ENCODE results near the gene D2HGDH.
A peak's percentile ranks its signal among the peaks of the same experiment; 100 is the strongest.

Gene D2HGDH

GRCh38 chr2:241734467-241735208 lies at the start of gene D2HGDH:
Gene D2HGDH, plus strand, starts transcription at chr2:241734630. Its CDS starts 595 bp downstream, at chr2:241735225.
- peak; percentile 52 for DNase-seq

- DNase-seq: no peak
Observed at GRCh38 chr2:241686324-241686649, 48.1 kb upstream of the D2HGDH start.

- peak; percentile 87 for DNase-seq
Observed at GRCh38 chr2:241686650-241687425, 47.6 kb upstream of the D2HGDH start, which contains the start of gene DTYMK. Gene DTYMK, minus strand, starts transcription at chr2:241686815. Its CDS starts 32 bp downstream, at chr2:241686783.

- DNase-seq: no peak
Observed at GRCh38 chr2:241689306-241689705, 45.1 kb upstream of the D2HGDH start.

DNA sequence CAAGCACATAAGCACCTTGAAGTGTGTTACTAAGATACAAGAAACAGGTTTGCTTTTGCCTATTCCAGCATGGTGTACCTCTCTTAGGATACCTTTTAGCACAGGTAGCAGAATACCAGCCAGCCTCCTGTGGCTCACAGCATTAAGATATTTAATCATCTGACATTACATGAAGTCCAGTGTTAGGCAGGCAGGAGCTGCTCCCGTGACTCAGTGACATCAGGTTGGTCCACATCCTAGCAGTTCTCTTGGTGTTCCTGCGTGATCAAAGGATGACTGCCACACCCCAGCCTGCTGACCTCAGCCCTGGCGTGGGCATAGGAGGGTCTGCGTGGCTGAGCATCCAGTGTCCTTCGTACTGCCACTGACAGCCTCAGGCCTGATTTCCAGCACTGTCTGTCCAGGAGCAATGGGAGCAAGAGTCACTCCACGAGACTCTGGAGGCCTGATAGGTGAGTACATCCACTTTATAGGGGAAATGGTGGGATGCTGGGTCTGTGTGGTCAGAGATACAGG lies 44.2 kb upstream of the D2HGDH start:
- no peak for DNase-seq

- DNase-seq: no peak
Observed at GRCh38 chr2:241692448-241692847, 42.0 kb upstream of the D2HGDH start.

- no peak for DNase-seq
Observed at GRCh38 chr2:241695651-241696050, 38.8 kb upstream of the D2HGDH start.

DNA sequence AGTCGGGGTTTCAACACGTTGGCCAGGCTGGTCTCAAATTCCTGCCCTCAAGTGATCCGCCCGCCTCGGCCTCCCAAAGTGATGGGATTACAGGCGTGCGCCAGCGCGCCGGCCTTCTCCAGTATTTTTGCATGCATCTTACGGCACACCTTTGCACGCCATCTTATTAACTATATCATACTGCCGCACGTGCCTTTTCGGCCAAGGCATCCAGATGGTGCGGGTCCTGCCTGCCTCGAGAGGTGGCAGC lies 33.4 kb upstream of the D2HGDH start:
- peak; percentile 67 for DNase-seq

DNA sequence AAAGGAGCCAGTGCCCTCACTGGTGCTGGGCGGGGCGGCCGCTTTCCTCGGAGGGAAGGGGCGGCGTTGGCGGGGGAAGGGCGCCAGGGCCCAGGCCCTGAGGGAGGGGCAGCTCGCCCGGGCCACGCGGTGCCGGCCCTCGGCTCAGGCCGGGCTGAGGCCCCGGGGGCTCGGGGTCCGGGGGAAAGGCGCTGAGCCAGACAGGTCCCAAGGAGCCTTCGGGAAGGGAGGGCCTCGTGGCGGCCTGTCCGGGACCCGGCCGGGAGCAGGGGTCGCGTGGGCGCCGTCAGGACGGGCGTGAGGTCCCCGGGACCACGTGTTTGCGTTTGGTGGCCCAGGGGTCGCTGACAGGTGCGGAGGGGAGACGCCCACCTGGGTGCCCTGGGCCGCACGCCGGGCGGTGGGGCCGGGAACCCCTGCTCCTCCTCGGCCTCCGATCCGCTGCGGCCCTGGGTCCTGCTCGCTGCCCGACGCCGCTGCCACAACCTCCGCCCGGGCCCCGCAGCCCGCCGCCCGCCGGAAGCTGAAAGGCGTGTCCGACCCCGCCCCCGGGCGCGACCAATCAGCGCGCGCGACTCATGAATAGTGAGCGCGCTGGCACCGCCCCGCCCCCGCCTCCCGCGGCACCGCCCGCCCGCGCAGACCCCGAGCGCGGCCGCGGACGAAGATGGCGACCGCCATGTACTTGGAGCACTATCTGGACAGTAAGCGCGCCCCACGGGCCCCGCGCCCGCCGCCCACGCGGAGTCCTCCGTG lies 32.9 kb upstream of the D2HGDH start, which contains the start of gene ING5:
Gene ING5, plus strand, starts transcription at position 641 of the 756 bp plus-strand sequence. Its CDS starts 27 bp downstream, at position 668.
- peak; percentile 71 for DNase-seq

GRCh38 chr2:241702155-241703031 lies 32.0 kb upstream of the D2HGDH start:
- peak; percentile 67 for DNase-seq

- no peak for DNase-seq
Observed at GRCh38 chr2:241703032-241703604, 31.3 kb upstream of the D2HGDH start.

- no peak for DNase-seq
Observed at GRCh38 chr2:241706537-241706936, 27.9 kb upstream of the D2HGDH start.

GRCh38 chr2:241708879-241709278 lies 25.6 kb upstream of the D2HGDH start:
- DNase-seq: no peak

- no peak for DNase-seq
Observed at GRCh38 chr2:241719093-241719492, 15.3 kb upstream of the D2HGDH start.

DNA sequence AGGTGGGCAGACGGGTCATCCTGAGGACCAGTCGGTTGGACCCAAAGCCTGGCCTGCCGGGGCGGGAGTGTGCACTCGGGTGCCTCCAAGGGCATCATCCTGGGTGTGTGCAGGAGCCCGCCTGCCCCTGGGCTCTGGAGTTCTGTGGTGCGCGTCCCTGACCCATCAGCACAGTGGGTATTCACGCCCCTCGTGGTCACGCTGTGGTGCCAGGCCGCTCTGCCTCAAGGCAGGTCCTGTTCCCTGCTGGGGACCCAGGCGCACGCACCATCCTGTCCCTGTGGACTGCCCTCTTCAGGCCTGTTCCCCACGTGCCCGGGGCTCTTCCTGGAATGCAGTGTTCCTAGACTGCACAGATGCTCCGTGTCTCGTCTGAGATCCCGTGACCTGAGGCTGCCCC lies 14.3 kb upstream of the D2HGDH start:
- no peak for DNase-seq

DNA sequence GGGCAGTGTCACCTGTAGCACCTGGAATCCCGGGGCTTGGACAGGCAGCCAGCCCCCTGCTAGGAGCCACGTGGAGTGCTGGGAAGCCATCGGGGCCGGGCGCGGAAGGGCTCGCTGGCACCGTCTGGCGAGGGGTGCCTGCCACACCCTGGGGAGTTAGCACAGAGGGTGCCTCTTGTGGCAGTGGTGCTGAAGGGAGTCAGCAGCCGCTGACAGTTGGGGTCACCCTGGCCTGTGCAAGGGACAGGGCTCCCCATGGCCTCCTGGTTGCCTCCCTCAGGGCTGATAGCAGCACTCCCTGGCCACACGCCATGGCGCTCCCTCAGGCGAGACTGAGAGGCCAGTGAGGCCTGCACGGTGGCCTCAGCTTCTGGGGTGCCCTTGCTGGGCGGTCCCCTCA lies 13.9 kb upstream of the D2HGDH start:
- DNase-seq: no peak

- no peak for DNase-seq
Observed at GRCh38 chr2:241721852-241722251, 12.6 kb upstream of the D2HGDH start.

DNA sequence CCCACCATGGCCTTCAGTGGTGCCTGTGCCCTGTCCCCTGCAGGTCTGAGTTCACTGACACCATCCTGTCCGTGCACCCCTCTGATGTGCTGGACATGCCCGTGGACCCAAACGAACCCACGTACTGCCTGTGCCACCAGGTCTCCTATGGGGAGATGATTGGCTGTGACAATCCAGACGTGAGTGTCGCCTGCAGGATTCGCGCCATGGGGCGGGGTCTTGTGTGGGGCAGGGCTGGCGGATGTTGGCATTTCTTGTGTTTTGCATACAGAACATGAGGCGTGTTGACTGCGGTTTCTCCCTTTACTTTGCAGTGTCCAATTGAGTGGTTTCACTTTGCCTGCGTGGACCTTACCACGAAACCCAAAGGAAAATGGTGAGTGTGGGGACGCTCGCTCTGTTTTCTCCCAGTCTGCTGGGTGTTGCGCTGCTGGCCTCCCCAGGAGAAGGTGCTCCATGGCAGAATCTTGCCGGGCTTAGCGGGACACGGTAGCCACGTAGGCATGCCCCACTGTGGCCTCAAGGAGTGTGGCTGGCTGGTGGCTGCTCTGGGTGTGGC lies 11.5 kb upstream of the D2HGDH start:
- DNase-seq: no peak

- no peak for DNase-seq
Observed at GRCh38 chr2:241724259-241724974, 10.0 kb upstream of the D2HGDH start.

DNA sequence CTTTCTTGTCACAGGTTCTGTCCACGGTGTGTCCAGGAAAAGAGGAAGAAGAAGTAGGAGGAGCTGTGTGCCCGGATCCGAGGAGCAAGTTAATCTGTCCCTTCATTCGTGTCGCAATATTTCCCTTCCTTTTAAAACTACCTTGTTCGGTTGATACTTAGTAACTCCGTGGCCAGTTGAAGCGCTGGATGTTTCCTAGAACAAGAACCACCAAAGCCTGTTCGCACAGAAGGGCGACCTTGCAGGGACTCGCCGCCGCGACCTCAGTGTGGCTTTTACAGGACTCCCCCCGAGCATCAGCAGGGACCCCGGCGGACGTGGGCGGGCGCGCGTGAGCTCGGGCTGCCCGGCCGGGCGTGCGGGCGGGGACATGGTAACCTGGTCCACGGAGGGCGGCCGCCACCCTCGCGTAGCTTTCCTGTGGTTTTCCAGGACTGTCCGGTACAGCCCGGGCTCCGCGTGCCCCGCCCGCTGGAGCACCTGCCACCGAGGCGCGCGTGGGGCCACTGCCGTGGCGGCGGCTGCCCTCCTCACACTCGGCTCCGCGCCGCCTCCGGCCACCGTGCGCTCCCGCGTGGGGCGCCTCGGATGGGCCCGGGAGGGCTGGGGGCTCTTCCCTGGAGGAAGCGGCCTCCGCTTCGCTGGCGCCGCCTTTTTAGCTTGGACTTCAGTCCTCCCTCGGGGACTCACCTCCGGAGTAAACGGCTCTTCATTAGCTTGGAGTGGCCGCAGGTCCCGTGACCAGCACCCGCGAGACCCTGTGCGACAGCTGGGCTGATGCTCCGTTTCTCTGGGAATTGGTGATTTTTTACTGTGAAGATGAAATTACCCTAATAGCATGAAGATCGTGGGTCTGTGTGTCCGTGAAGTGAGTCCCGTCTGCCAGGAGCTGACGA lies 9.2 kb upstream of the D2HGDH start:
- DNase-seq: no peak
